DOHH2 (cell line): ENCODE results near the gene DSCAM.

Experiments
- H3F3A ChIP-seq: fragments of 200-600 bp; sonication (generic), shearing (Covaris generic); 2 replicates; pipeline ENCODE4 v1.6.0; 2016; ENCODE audit warnings: antibody characterized with exemption, mild to moderate bottlenecking; ENCODE audit not compliant: control insufficient read depth, insufficient read depth
- H3K27ac ChIP-seq: fragments of 200-600 bp; sonication (generic); 2 replicates; pipeline ENCODE4 v1.5.1; 2014; ENCODE audit warnings: low read depth, mild to moderate bottlenecking, low read length, moderate library complexity
- H3K27me3 ChIP-seq: fragments of 200-600 bp; sonication (generic); 2 replicates; pipeline ENCODE4 v1.6.1; 2014; ENCODE audit warnings: mild to moderate bottlenecking, low read length, mixed read lengths; ENCODE audit not compliant: control insufficient read depth
- H3K36me3 ChIP-seq: fragments of 200-600 bp; sonication (generic); 2 replicates; pipeline ENCODE4 v1.6.1; 2014; ENCODE audit warnings: mild to moderate bottlenecking, low read length, moderate library complexity, mixed read lengths; ENCODE audit not compliant: control insufficient read depth
- H3K4me1 ChIP-seq: fragments of 200-600 bp; sonication (generic); 2 replicates; pipeline ENCODE4 v1.6.1; 2014; ENCODE audit warnings: mild to moderate bottlenecking, low read length, mixed read lengths; ENCODE audit not compliant: control insufficient read depth
- H3K4me2 ChIP-seq: fragments of 200-600 bp; sonication (generic); 2 replicates; pipeline ENCODE4 v1.6.0; 2014; ENCODE audit warnings: mild to moderate bottlenecking, low read length, moderate library complexity
- H3K4me3 ChIP-seq: fragments of 200-600 bp; sonication (generic); 2 replicates; pipeline ENCODE4 v1.5.1; 2014; ENCODE audit warnings: mild to moderate bottlenecking, low read length, mixed read lengths
- H3K79me2 ChIP-seq: fragments of 200-600 bp; sonication (generic); 2 replicates; pipeline ENCODE4 v1.6.1; 2014; ENCODE audit warnings: mild to moderate bottlenecking, low read length, mixed read lengths; ENCODE audit not compliant: control insufficient read depth
- H3K9me2 ChIP-seq: fragments of 200-600 bp; sonication (generic); replicated peaks from 2 replicates; pipeline ENCODE4 v1.6.1; 2014; ENCODE audit warnings: mild to moderate bottlenecking, low read length, mixed read lengths; ENCODE audit not compliant: control insufficient read depth
- H3K9me3 ChIP-seq: fragments of 200-600 bp; sonication (generic); 2 replicates; pipeline ENCODE4 v1.6.1; 2014; ENCODE audit warnings: antibody characterized with exemption, low read length, mixed read lengths; ENCODE audit not compliant: control insufficient read depth, insufficient read depth
- H4K20me1 ChIP-seq: fragments of 200-600 bp; sonication (generic); 2 replicates; pipeline ENCODE4 v1.6.0; 2014; ENCODE audit warnings: low read depth, mild to moderate bottlenecking, antibody characterized with exemption, low read length, moderate library complexity; ENCODE audit not compliant: control insufficient read depth, insufficient read depth
- EZH2phosphoT487 ChIP-seq: fragments of 200-600 bp; sonication (generic); IDR thresholded peaks from 2 replicates; pipeline ENCODE4 v1.6.1; 2017; ENCODE audit warnings: borderline replicate concordance, mild to moderate bottlenecking, antibody characterized with exemption, low read length, moderate library complexity, mixed read lengths
- TF ChIP-seq, protein P1 (sequence below): fragments of 200-600 bp; sonication (generic); IDR thresholded peaks from one replicate; pipeline ENCODE4 v1.5.1; 2014; ENCODE audit warnings: antibody characterized with exemption, mild to moderate bottlenecking, low read depth, low read length; ENCODE audit not compliant: poor library complexity, severe bottlenecking

The DSCAM gene

DNA sequence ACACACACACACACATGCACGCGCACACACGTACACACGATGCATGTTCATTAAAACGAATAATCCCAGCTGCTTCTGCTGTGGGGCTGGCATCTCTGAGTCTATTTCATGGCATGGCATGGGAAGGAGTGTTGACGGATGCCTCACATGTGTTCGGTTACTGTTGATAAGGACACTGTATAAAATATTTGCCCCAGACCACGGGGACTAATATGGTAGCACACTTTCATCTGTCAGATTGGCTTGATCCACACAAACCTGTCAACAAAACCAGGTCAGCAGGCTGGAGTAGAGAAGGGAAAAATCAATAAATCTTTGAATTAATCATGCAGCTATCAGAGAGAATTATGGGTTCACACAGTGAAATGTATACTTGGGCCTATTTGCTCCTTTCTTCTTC, 171.9 kb downstream of the DSCAM start:
- Histone ChIP-seq H3K79me2 (no peaks in the 10 kb centered on the region), H3K27ac (no peak overlapping the region), H3K27me3 (no peaks in the 10 kb centered on the region), H4K20me1 (no peaks in the 10 kb centered on the region), H3K4me3 (no peak overlapping the region), H3F3A (no peaks in the 10 kb centered on the region), H3K4me1 (no peaks in the 10 kb centered on the region), H3K36me3 (no peaks in the 10 kb centered on the region), H3K9me2 (no peaks in the 10 kb centered on the region), H3K4me2 (no peak overlapping the region), H3K9me3 (no peaks in the 10 kb centered on the region)
- no peak for TF ChIP-seq EZH2phosphoT487
- TF ChIP-seq, protein P1, sequence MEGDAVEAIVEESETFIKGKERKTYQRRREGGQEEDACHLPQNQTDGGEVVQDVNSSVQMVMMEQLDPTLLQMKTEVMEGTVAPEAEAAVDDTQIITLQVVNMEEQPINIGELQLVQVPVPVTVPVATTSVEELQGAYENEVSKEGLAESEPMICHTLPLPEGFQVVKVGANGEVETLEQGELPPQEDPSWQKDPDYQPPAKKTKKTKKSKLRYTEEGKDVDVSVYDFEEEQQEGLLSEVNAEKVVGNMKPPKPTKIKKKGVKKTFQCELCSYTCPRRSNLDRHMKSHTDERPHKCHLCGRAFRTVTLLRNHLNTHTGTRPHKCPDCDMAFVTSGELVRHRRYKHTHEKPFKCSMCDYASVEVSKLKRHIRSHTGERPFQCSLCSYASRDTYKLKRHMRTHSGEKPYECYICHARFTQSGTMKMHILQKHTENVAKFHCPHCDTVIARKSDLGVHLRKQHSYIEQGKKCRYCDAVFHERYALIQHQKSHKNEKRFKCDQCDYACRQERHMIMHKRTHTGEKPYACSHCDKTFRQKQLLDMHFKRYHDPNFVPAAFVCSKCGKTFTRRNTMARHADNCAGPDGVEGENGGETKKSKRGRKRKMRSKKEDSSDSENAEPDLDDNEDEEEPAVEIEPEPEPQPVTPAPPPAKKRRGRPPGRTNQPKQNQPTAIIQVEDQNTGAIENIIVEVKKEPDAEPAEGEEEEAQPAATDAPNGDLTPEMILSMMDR, result no peak

GRCh38 chr21:40672602-40673001, 174.4 kb downstream of the DSCAM start:
- Histone ChIP-seq H3K9me3 (no peaks in the 10 kb centered on the region; the same call in 1 of the 2 replicates), H3K4me3 (no peak overlapping the region), H3K27ac (no peak overlapping the region), H3K27me3 (no peaks in the 10 kb centered on the region), H3K4me1 (no peaks in the 10 kb centered on the region), H4K20me1 (no peaks in the 10 kb centered on the region), H3K79me2 (no peaks in the 10 kb centered on the region), H3F3A (no peaks in the 10 kb centered on the region), H3K36me3 (no peaks in the 10 kb centered on the region), H3K9me2 (no peaks in the 10 kb centered on the region), H3K4me2 (no peak overlapping the region)
- TF ChIP-seq, protein P1, result no peak

- Histone ChIP-seq H3K27me3 (no peaks in the 10 kb centered on the region), H3F3A (no peaks in the 10 kb centered on the region), H3K9me3 (peaks cover under 1% of the 10 kb centered on the region; the same call in 1 of the 2 replicates), H3K4me2 (no peak overlapping the region), H3K9me2 (no peaks in the 10 kb centered on the region), H3K27ac (no peak overlapping the region), H4K20me1 (no peaks in the 10 kb centered on the region), H3K36me3 (no peaks in the 10 kb centered on the region), H3K79me2 (no peaks in the 10 kb centered on the region), H3K4me3 (no peak overlapping the region), H3K4me1 (no peaks in the 10 kb centered on the region)
- TF ChIP-seq, protein P1, result no peak
- no peak for TF ChIP-seq EZH2phosphoT487
Observed at GRCh38 chr21:40671716-40672115, 175.2 kb downstream of the DSCAM start.
